ENCODE measurements around the gene AHI1. TPM values are rescaled to one million over a fixed set of nuclear protein-coding genes. Genes with fewer than 3 reads are reported as not detected.

Gene AHI1
- total RNA-seq, 4 donors from 2014 or later: 30.8 to 57.6 (median 38.0) TPM

GRCh38 chr6:135233686-135234491 lies 263.7 kb downstream of the AHI1 start:
- H3K4me3 ChIP-seq: no peak overlapping the region
- H3K27me3 ChIP-seq: no peaks in the 10 kb centered on the region
- H3K27ac ChIP-seq: no peak overlapping the region
- no peak for DNase-seq (ENCODE audit: low spot score in 2 of 2)
- H3K9me3 ChIP-seq: no peaks in the 10 kb centered on the region
- no peaks in the 10 kb centered on the region for H3K36me3 ChIP-seq
- H3K4me1 ChIP-seq: no peaks in the 10 kb centered on the region
- TF ChIP-seq, protein P1, sequence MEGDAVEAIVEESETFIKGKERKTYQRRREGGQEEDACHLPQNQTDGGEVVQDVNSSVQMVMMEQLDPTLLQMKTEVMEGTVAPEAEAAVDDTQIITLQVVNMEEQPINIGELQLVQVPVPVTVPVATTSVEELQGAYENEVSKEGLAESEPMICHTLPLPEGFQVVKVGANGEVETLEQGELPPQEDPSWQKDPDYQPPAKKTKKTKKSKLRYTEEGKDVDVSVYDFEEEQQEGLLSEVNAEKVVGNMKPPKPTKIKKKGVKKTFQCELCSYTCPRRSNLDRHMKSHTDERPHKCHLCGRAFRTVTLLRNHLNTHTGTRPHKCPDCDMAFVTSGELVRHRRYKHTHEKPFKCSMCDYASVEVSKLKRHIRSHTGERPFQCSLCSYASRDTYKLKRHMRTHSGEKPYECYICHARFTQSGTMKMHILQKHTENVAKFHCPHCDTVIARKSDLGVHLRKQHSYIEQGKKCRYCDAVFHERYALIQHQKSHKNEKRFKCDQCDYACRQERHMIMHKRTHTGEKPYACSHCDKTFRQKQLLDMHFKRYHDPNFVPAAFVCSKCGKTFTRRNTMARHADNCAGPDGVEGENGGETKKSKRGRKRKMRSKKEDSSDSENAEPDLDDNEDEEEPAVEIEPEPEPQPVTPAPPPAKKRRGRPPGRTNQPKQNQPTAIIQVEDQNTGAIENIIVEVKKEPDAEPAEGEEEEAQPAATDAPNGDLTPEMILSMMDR (IDR thresholded peaks at IDR 0.05): no peak
- 48 to 61% methylated on average over 5 of the region's 5 CpGs for WGBS, 2 donors

Small RNAs within 50 kb of the gene (small RNA-seq; reads per million reads assigned to genes)
- not detected for gene MIR548A2
- gene RF00019: not detected

Measured in tibial nerve (tissue), 4 donors.